ENCODE results near the gene PODXL.

DNA sequence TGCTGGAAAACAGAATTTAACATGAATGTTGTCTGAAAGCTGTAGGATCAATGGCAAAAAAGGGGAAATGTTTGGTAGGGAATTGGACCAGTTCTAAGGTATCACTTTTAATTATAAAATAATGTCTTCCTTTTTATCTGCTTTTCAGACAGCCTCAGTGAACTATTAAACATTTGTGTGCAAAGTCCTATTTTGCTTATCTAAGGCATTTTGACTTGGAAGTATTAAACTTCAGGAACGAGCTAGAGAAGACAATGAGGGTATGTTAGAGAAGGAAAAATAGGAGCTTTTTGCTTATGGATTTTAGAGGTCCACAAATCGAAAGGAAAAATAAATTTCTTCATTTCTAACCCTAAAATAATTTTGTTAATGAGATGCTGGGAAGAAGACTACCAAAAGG, 63.3 kb downstream of the PODXL start:
- TF ChIP-seq POLR2AphosphoS5 (IDR thresholded peaks at IDR 0.05; ENCODE audit: low read depth): no peak
- TF ChIP-seq, protein P1, sequence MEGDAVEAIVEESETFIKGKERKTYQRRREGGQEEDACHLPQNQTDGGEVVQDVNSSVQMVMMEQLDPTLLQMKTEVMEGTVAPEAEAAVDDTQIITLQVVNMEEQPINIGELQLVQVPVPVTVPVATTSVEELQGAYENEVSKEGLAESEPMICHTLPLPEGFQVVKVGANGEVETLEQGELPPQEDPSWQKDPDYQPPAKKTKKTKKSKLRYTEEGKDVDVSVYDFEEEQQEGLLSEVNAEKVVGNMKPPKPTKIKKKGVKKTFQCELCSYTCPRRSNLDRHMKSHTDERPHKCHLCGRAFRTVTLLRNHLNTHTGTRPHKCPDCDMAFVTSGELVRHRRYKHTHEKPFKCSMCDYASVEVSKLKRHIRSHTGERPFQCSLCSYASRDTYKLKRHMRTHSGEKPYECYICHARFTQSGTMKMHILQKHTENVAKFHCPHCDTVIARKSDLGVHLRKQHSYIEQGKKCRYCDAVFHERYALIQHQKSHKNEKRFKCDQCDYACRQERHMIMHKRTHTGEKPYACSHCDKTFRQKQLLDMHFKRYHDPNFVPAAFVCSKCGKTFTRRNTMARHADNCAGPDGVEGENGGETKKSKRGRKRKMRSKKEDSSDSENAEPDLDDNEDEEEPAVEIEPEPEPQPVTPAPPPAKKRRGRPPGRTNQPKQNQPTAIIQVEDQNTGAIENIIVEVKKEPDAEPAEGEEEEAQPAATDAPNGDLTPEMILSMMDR (conservative IDR thresholded peaks at IDR 0.05; ENCODE audit: low read depth in 2 of 2): no peak
- no peak for TF ChIP-seq EZH2phosphoT487 (IDR thresholded peaks at IDR 0.05; ENCODE audit: unreplicated experiment)
- TF ChIP-seq JUNB (IDR thresholded peaks at IDR 0.05; ENCODE audit: unreplicated experiment): no peak
- no peak for TF ChIP-seq EZH2 (IDR thresholded peaks at IDR 0.05; ENCODE audit: low read depth, unreplicated experiment)
- TF ChIP-seq, protein P2, sequence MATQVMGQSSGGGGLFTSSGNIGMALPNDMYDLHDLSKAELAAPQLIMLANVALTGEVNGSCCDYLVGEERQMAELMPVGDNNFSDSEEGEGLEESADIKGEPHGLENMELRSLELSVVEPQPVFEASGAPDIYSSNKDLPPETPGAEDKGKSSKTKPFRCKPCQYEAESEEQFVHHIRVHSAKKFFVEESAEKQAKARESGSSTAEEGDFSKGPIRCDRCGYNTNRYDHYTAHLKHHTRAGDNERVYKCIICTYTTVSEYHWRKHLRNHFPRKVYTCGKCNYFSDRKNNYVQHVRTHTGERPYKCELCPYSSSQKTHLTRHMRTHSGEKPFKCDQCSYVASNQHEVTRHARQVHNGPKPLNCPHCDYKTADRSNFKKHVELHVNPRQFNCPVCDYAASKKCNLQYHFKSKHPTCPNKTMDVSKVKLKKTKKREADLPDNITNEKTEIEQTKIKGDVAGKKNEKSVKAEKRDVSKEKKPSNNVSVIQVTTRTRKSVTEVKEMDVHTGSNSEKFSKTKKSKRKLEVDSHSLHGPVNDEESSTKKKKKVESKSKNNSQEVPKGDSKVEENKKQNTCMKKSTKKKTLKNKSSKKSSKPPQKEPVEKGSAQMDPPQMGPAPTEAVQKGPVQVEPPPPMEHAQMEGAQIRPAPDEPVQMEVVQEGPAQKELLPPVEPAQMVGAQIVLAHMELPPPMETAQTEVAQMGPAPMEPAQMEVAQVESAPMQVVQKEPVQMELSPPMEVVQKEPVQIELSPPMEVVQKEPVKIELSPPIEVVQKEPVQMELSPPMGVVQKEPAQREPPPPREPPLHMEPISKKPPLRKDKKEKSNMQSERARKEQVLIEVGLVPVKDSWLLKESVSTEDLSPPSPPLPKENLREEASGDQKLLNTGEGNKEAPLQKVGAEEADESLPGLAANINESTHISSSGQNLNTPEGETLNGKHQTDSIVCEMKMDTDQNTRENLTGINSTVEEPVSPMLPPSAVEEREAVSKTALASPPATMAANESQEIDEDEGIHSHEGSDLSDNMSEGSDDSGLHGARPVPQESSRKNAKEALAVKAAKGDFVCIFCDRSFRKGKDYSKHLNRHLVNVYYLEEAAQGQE (IDR thresholded peaks at IDR 0.05; ENCODE audit: unreplicated experiment): no peak
- no peak for TF ChIP-seq STAT1 (IDR thresholded peaks at IDR 0.05; ENCODE audit: unreplicated experiment)
- TF ChIP-seq CREB1 (CRISPR knock-in tag; IDR thresholded peaks at IDR 0.05; ENCODE audit: low read depth): no peak
- no peak for TF ChIP-seq ZNF331 (CRISPR knock-in tag; IDR thresholded peaks at IDR 0.05; ENCODE audit: low read depth)
- no peak for TF ChIP-seq ZNF114 (CRISPR knock-in tag; IDR thresholded peaks at IDR 0.05)
- TF ChIP-seq NANOG (IDR thresholded peaks at IDR 0.05; ENCODE audit: borderline replicate concordance): no peak
